Measurements from ENCODE around the gene L3MBTL1. TPM values are rescaled to one million over a fixed set of nuclear protein-coding genes. Genes with fewer than 3 reads are reported as not detected.

The L3MBTL1 gene
- total RNA-seq, 2 donors from 2014 or later: 38.4 to 57.6 TPM

DNA sequence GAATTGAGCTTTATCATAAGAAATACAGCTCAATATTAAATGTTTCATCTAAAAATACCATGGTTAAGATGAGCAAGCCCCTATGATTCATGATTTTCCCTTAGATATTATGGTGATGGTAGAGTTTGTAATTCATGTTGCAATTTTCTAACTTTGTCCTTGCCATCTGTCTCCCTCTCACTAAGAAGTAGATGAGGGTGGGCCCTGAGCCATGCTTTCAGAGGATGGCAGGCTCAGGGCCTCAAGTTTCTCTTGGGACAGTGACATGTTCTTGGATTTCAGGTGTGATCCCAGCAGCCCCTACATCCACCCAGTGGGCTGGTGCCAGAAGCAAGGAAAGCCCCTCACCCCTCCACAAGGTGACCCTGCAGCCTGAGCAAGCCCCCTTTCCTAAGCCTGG lies 25.6 kb downstream of the L3MBTL1 start:
- TF ChIP-seq, protein P1, sequence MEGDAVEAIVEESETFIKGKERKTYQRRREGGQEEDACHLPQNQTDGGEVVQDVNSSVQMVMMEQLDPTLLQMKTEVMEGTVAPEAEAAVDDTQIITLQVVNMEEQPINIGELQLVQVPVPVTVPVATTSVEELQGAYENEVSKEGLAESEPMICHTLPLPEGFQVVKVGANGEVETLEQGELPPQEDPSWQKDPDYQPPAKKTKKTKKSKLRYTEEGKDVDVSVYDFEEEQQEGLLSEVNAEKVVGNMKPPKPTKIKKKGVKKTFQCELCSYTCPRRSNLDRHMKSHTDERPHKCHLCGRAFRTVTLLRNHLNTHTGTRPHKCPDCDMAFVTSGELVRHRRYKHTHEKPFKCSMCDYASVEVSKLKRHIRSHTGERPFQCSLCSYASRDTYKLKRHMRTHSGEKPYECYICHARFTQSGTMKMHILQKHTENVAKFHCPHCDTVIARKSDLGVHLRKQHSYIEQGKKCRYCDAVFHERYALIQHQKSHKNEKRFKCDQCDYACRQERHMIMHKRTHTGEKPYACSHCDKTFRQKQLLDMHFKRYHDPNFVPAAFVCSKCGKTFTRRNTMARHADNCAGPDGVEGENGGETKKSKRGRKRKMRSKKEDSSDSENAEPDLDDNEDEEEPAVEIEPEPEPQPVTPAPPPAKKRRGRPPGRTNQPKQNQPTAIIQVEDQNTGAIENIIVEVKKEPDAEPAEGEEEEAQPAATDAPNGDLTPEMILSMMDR (conservative IDR thresholded peaks at IDR 0.05): no peak
- Histone ChIP-seq H3K9ac (ENCODE audit: extremely low read depth, low read length, poor library complexity, severe bottlenecking) (no peak overlapping the region), H3K9me3 (ENCODE audit: control insufficient read depth, low read length) (no peaks in the 10 kb centered on the region), H3K4me1 (ENCODE audit: control insufficient read depth, insufficient read depth, low read length) (no peaks in the 10 kb centered on the region), H3K27me3 (ENCODE audit: control insufficient read depth, insufficient read depth, low read length, poor library complexity, severe bottlenecking) (no peaks in the 10 kb centered on the region), H3K27ac (ENCODE audit: low read depth, low read length) (no peak overlapping the region), H3K36me3 (ENCODE audit: control insufficient read depth, insufficient read depth, low read length) (no peaks in the 10 kb centered on the region), H3K4me3 (ENCODE audit: low read length) (no peak overlapping the region)
- no peaks in the 10 kb centered on the region for H3K4me1 Mint-ChIP-seq
- peaks cover 23% of the 10 kb centered on the region for H3K36me3 Mint-ChIP-seq (ENCODE audit: low read depth)
- no peaks in the 10 kb centered on the region for H3K27me3 Mint-ChIP-seq (ENCODE audit: insufficient read depth)
- no peak overlapping the region for H3K27ac Mint-ChIP-seq
- no peak for DNase-seq
- H3K9me3 Mint-ChIP-seq: no peaks in the 10 kb centered on the region
- H3K4me3 Mint-ChIP-seq: no peak overlapping the region

- no peak overlapping the region for H3K4me3 Mint-ChIP-seq
- TF ChIP-seq, protein P1 (conservative IDR thresholded peaks at IDR 0.05): no peak
- H3K9me3 ChIP-seq (ENCODE audit: control insufficient read depth, low read length): no peaks in the 10 kb centered on the region
- H3K36me3 Mint-ChIP-seq (ENCODE audit: low read depth): peaks cover 20% of the 10 kb centered on the region
- H3K27ac Mint-ChIP-seq: no peak overlapping the region
- no peak overlapping the region for H3K9ac ChIP-seq (ENCODE audit: extremely low read depth, low read length, poor library complexity, severe bottlenecking)
- H3K27me3 ChIP-seq (ENCODE audit: control insufficient read depth, insufficient read depth, low read length, poor library complexity, severe bottlenecking): no peaks in the 10 kb centered on the region
- no peaks in the 10 kb centered on the region for H3K9me3 Mint-ChIP-seq
- WGBS, 2 experiments (ENCODE audit: insufficient coverage in 1 of 2, insufficient read length in 1 of 2): 96 to 100% methylated on average over 3 to 7 of the region's 7 CpGs
- no peaks in the 10 kb centered on the region for H3K4me1 Mint-ChIP-seq
- no peak overlapping the region for H3K4me3 ChIP-seq (ENCODE audit: low read length)
- H3K27ac ChIP-seq (ENCODE audit: low read depth, low read length): no peak overlapping the region
- no peaks in the 10 kb centered on the region for H3K27me3 Mint-ChIP-seq (ENCODE audit: insufficient read depth)
- no peaks in the 10 kb centered on the region for H3K4me1 ChIP-seq (ENCODE audit: control insufficient read depth, insufficient read depth, low read length)
- peaks cover 5% of the 10 kb centered on the region for H3K36me3 ChIP-seq (ENCODE audit: control insufficient read depth, insufficient read depth, low read length)
- no peak for DNase-seq
These were observed 26.5 kb downstream of the L3MBTL1 start for GRCh38 chr20:43534016-43534415.

- Histone ChIP-seq H3K9me3 (ENCODE audit: control insufficient read depth, low read length) (no peaks in the 10 kb centered on the region), H3K36me3 (ENCODE audit: control insufficient read depth, insufficient read depth, low read length) (peaks cover 5% of the 10 kb centered on the region), H3K27ac (ENCODE audit: low read depth, low read length) (no peak overlapping the region), H3K4me3 (ENCODE audit: low read length) (no peak overlapping the region), H3K4me1 (ENCODE audit: control insufficient read depth, insufficient read depth, low read length) (no peaks in the 10 kb centered on the region), H3K9ac (ENCODE audit: extremely low read depth, low read length, poor library complexity, severe bottlenecking) (no peak overlapping the region), H3K27me3 (ENCODE audit: control insufficient read depth, insufficient read depth, low read length, poor library complexity, severe bottlenecking) (no peaks in the 10 kb centered on the region)
- H3K27me3 Mint-ChIP-seq (ENCODE audit: insufficient read depth): no peaks in the 10 kb centered on the region
- WGBS, 2 experiments (ENCODE audit: insufficient coverage in 1 of 2, insufficient read length in 1 of 2): 93 to 98% methylated on average over 7 to 8 of the region's 8 CpGs
- peaks cover 14% of the 10 kb centered on the region for H3K36me3 Mint-ChIP-seq (ENCODE audit: low read depth)
- no peaks in the 10 kb centered on the region for H3K9me3 Mint-ChIP-seq
- DNase-seq: no peak
- TF ChIP-seq, protein P1 (conservative IDR thresholded peaks at IDR 0.05): no peak
- no peak overlapping the region for H3K27ac Mint-ChIP-seq
- no peaks in the 10 kb centered on the region for H3K4me1 Mint-ChIP-seq
- no peak overlapping the region for H3K4me3 Mint-ChIP-seq
These were observed 27.4 kb downstream of the L3MBTL1 start for GRCh38 chr20:43534791-43535350.

Data from endodermal cell (in vitro differentiated cells).